ENCODE measurements around the gene NAA15.

GRCh38 chr4:139266208-139266582, 35.1 kb upstream of the NAA15 start:
- TF ChIP-seq CTCF (IDR thresholded peaks at IDR 0.05; ENCODE audit: low read depth, low read length, poor library complexity, severe bottlenecking) (no peak), EZH2phosphoT487 (IDR thresholded peaks at IDR 0.05; ENCODE audit: borderline replicate concordance, low read length) (no peak)
